ENCODE data around the gene FEV. TPM values are rescaled to one million over a fixed set of nuclear protein-coding genes. Genes with fewer than 3 reads are reported as not detected.

FEV gene
- polyA plus RNA-seq, 3 donors, result not detected

GRCh38 chr2:219029829-219030165, 44.8 kb upstream of the FEV start:
- H3K9ac ChIP-seq (ENCODE audit: insufficient read depth, low read length, poor library complexity, severe bottlenecking), result no peak overlapping the region
- intact Hi-C loops (cut with micrococcal nuclease), result loop anchor here in 1 of 2 donors (2.0 kb wide), 1 partner anchor 125 kb away; no protein-coding TSS in a partner anchor
- H3K9me3 ChIP-seq (replicated peaks in 1 of 2; ENCODE audit: control insufficient read depth in 1 of 2, insufficient read depth in 1 of 2, low read length in 2 of 2), result no peaks in the 10 kb centered on the region
- H3K79me2 ChIP-seq (ENCODE audit: insufficient read depth, low read length), result no peaks in the 10 kb centered on the region
- DNase-seq, result peak; percentile 54 to 67 (median 61)
- no peaks in the 10 kb centered on the region for H4K20me1 ChIP-seq (ENCODE audit: insufficient read depth, low read length)
- H3K4me1 ChIP-seq (ENCODE audit: control insufficient read depth in 1 of 2, insufficient read depth in 2 of 2, low read length in 2 of 2), result no peaks in the 10 kb centered on the region
- H3K4me2 ChIP-seq (replicated peaks; ENCODE audit: extremely low read depth, low read length, poor library complexity, severe bottlenecking), result no peak overlapping the region
- Mint-ChIP-seq H3K4me1 (no peaks in the 10 kb centered on the region), H3K27ac (peak overlapping the region in 1 of 7 donors; percentile 23), H3K4me3 (no peak overlapping the region), H3K27me3 (ENCODE audit: low read depth in 3 of 3) (peaks cover 26 to 44% (median 30%) of the 10 kb centered on the region in 3 donors), H3K36me3 (no peaks in the 10 kb centered on the region), H3K9me3 (peaks cover 0 to 1% (median 0%) of the 10 kb centered on the region in 7 donors)
- no peak overlapping the region for H2AFZ ChIP-seq (ENCODE audit: insufficient read depth, low read depth, low read length, poor library complexity, severe bottlenecking)
- H3K36me3 ChIP-seq (replicated peaks in 1 of 2; ENCODE audit: control insufficient read depth in 1 of 2, insufficient read depth in 2 of 2, low read length in 2 of 2), result no peaks in the 10 kb centered on the region
- no peak overlapping the region for H3K4me3 ChIP-seq (replicated peaks in 1 of 3; ENCODE audit: low read depth in 2 of 3, low read length in 3 of 3)
- WGBS (ENCODE audit: insufficient coverage), result 54% methylated on average over 8 of the region's 9 CpGs
- H3K27ac ChIP-seq (ENCODE audit: low read depth in 1 of 2, low read length in 2 of 2), result no peak overlapping the region
- peaks cover 0 to 16% of the 10 kb centered on the region in 2 donors for H3K27me3 ChIP-seq (ENCODE audit: control insufficient read depth in 2 of 2, insufficient read depth in 2 of 2, low read length in 2 of 2)
- TF ChIP-seq CTCF (IDR thresholded peaks at IDR 0.05), result peak; percentile 98

- Mint-ChIP-seq H3K9me3 (peaks cover 0 to 1% (median 0%) of the 10 kb centered on the region in 7 donors), H3K27ac (no peak overlapping the region), H3K27me3 (ENCODE audit: low read depth in 3 of 3) (peaks cover 22 to 38% (median 28%) of the 10 kb centered on the region in 3 donors), H3K4me1 (no peaks in the 10 kb centered on the region), H3K4me3 (no peak overlapping the region), H3K36me3 (no peaks in the 10 kb centered on the region)
- Histone ChIP-seq H3K9ac (ENCODE audit: insufficient read depth, low read length, poor library complexity, severe bottlenecking) (no peak overlapping the region), H4K20me1 (ENCODE audit: insufficient read depth, low read length) (no peaks in the 10 kb centered on the region), H3K27me3 (ENCODE audit: control insufficient read depth in 2 of 2, insufficient read depth in 2 of 2, low read length in 2 of 2) (peaks cover 0 to 14% of the 10 kb centered on the region in 2 donors), H3K79me2 (ENCODE audit: insufficient read depth, low read length) (no peaks in the 10 kb centered on the region), H3K4me3 (replicated peaks in 1 of 3; ENCODE audit: low read depth in 2 of 3, low read length in 3 of 3) (no peak overlapping the region), H3K9me3 (replicated peaks in 1 of 2; ENCODE audit: control insufficient read depth in 1 of 2, insufficient read depth in 1 of 2, low read length in 2 of 2) (no peaks in the 10 kb centered on the region), H3K4me1 (ENCODE audit: control insufficient read depth in 1 of 2, insufficient read depth in 2 of 2, low read length in 2 of 2) (no peaks in the 10 kb centered on the region), H2AFZ (ENCODE audit: insufficient read depth, low read depth, low read length, poor library complexity, severe bottlenecking) (no peak overlapping the region), H3K4me2 (replicated peaks; ENCODE audit: extremely low read depth, low read length, poor library complexity, severe bottlenecking) (no peak overlapping the region), H3K36me3 (replicated peaks in 1 of 2; ENCODE audit: control insufficient read depth in 1 of 2, insufficient read depth in 2 of 2, low read length in 2 of 2) (no peaks in the 10 kb centered on the region), H3K27ac (ENCODE audit: low read depth in 1 of 2, low read length in 2 of 2) (no peak overlapping the region)
- WGBS (ENCODE audit: insufficient coverage), result 83% methylated on average over 12 of the region's 13 CpGs
- intact Hi-C loops (cut with micrococcal nuclease), result loop anchor here in 1 of 2 donors (2.0 kb wide), 1 partner anchor 126 kb away; no protein-coding TSS in a partner anchor
- TF ChIP-seq CTCF (IDR thresholded peaks at IDR 0.05), result no peak
- no peak for DNase-seq
Measured at GRCh38 chr2:219028996-219029828, 44.2 kb upstream of the FEV start.
